GM23338 (cell line): ENCODE data around the gene ZNF774. TPM values are rescaled to one million over a fixed set of nuclear protein-coding genes. Genes with fewer than 3 reads are reported as not detected.

Source experiments
- ATAC-seq: fragments of 200-7000 bp; cut with Tn5 transposase; 3 replicates; pipeline ENCODE4 v1.9.1; 2020
- DNase-seq: peaks from one replicate; pipeline ENCODE4 v3.0.0-alpha.2; 2015; ENCODE audit warnings: low spot score
- H2AFZ ChIP-seq: fragments of 200-600 bp; sonication (generic); 2 replicates; pipeline ENCODE4 v1.8.0; 2016; ENCODE audit warnings: antibody characterized with exemption, mild to moderate bottlenecking, moderate library complexity
- H3F3A ChIP-seq: fragments of 200-600 bp; sonication (generic); replicated peaks from 2 replicates; pipeline ENCODE4 v1.8.0; 2017; ENCODE audit warnings: antibody characterized with exemption, mixed run types, low read depth
- H3K27ac ChIP-seq: fragments of 200-600 bp; sonication (generic); 2 replicates; pipeline ENCODE4 v1.6.1; 2016; ENCODE audit warnings: low read depth
- H3K27me3 ChIP-seq: fragments of 200-600 bp; sonication (generic); 2 replicates; pipeline ENCODE4 v1.8.0; 2016; ENCODE audit warnings: mild to moderate bottlenecking, mixed run types, moderate library complexity; ENCODE audit not compliant: insufficient read depth
- H3K36me3 ChIP-seq: fragments of 200-600 bp; sonication (generic); 2 replicates; pipeline ENCODE4 v1.8.0; 2016; ENCODE audit warnings: mild to moderate bottlenecking; ENCODE audit not compliant: insufficient read depth
- H3K4me1 ChIP-seq: fragments of 200-600 bp; sonication (generic); 2 replicates; pipeline ENCODE4 v1.8.0; 2016; ENCODE audit warnings: mild to moderate bottlenecking, moderate library complexity; ENCODE audit not compliant: insufficient read depth
- H3K4me2 ChIP-seq: fragments of 200-600 bp; sonication (generic); 2 replicates; pipeline ENCODE4 v1.7.1; 2017; ENCODE audit warnings: mixed run types
- H3K4me3 ChIP-seq: fragments of 200-600 bp; sonication (generic); 2 replicates; pipeline ENCODE4 v1.6.1; 2016; ENCODE audit warnings: mixed run types
- H3K79me2 ChIP-seq: fragments of 200-600 bp; sonication (generic); replicated peaks from 2 replicates; pipeline ENCODE4 v1.8.0; 2017; ENCODE audit warnings: mild to moderate bottlenecking; ENCODE audit not compliant: insufficient read depth
- H3K9me2 ChIP-seq: fragments of 200-600 bp; sonication (generic); 2 replicates; pipeline ENCODE4 v1.8.0; 2017; ENCODE audit not compliant: insufficient read depth
- H4K20me1 ChIP-seq: fragments of 200-600 bp; sonication (generic); replicated peaks from 2 replicates; pipeline ENCODE4 v1.8.0; 2017; ENCODE audit warnings: mild to moderate bottlenecking; ENCODE audit not compliant: insufficient read depth
- H3K27ac Mint-ChIP-seq: 2 replicates; pipeline ENCODE4 v1.8.0; 2020; ENCODE audit warnings: inconsistent platforms, mild to moderate bottlenecking, moderate library complexity, mixed read lengths
- H3K27me3 Mint-ChIP-seq: 3 replicates; pipeline ENCODE4 v1.8.0; 2022; ENCODE audit warnings: low read depth, mild to moderate bottlenecking, moderate library complexity, mixed read lengths, inconsistent platforms; ENCODE audit not compliant: insufficient read depth, poor library complexity
- H3K36me3 Mint-ChIP-seq: 3 replicates; pipeline ENCODE4 v1.8.0; 2021; ENCODE audit warnings: low read depth, mild to moderate bottlenecking, inconsistent platforms, moderate library complexity, mixed read lengths
- H3K4me1 Mint-ChIP-seq: 3 replicates; pipeline ENCODE4 v1.8.0; 2020; ENCODE audit warnings: mild to moderate bottlenecking, inconsistent platforms, mixed read lengths
- H3K4me3 Mint-ChIP-seq: 3 replicates; pipeline ENCODE4 v1.8.0; 2021; ENCODE audit warnings: moderate library complexity, mild to moderate bottlenecking, inconsistent platforms, mixed read lengths
- H3K9me3 Mint-ChIP-seq: 3 replicates; pipeline ENCODE4 v1.8.0; 2020; ENCODE audit warnings: moderate library complexity, mild to moderate bottlenecking, inconsistent platforms, mixed read lengths
- CREB1 ChIP-seq: fragments of 250-450 bp; sonication (Bioruptor Pico); IDR thresholded peaks from 2 replicates; pipeline ENCODE4 v1.5.0; 2020; ENCODE audit warnings: low read depth, mild to moderate bottlenecking, moderate library complexity
- CTCF ChIP-seq, 2 experiments: fragments of 200-600 bp in 1 of 2; sonication (generic) in 1 of 2; conservative IDR thresholded peaks; 2 replicates each; pipeline versions ENCODE4 v1.5.1 to v1.6.1; 2016 to 2017; ENCODE audit warnings: antibody characterized with exemption in 2 of 2, low read depth in 2 of 2, mild to moderate bottlenecking in 2 of 2, moderate library complexity in 1 of 2
- ETS1 ChIP-seq: IDR thresholded peaks from 2 replicates; pipeline ENCODE4 v1.6.1; 2016; ENCODE audit warnings: antibody characterized with exemption
- EZH2 ChIP-seq: fragments of 200-600 bp; sonication (generic); IDR thresholded peaks from one replicate; pipeline ENCODE4 v1.8.0; 2017; ENCODE audit warnings: antibody characterized with exemption, mild to moderate bottlenecking, low read depth; ENCODE audit not compliant: unreplicated experiment
- EZH2phosphoT487 ChIP-seq: fragments of 200-600 bp; sonication (generic); IDR thresholded peaks from one replicate; pipeline ENCODE4 v1.8.1; 2018; ENCODE audit warnings: antibody characterized with exemption; ENCODE audit not compliant: unreplicated experiment
- JUNB ChIP-seq: IDR thresholded peaks from one replicate; pipeline ENCODE4 v1.6.1; 2016; ENCODE audit warnings: antibody characterized with exemption; ENCODE audit not compliant: unreplicated experiment
- NANOG ChIP-seq: IDR thresholded peaks from 2 replicates; pipeline ENCODE4 v1.6.1; 2016; ENCODE audit warnings: antibody characterized with exemption, borderline replicate concordance
- POLR2AphosphoS5 ChIP-seq: IDR thresholded peaks from 2 replicates; pipeline ENCODE4 v1.6.1; 2016; ENCODE audit warnings: antibody characterized with exemption, low read depth
- REST ChIP-seq: IDR thresholded peaks from one replicate; pipeline ENCODE4 v1.6.1; 2018; ENCODE audit warnings: antibody characterized with exemption; ENCODE audit not compliant: unreplicated experiment
- STAT1 ChIP-seq: IDR thresholded peaks from one replicate; pipeline ENCODE4 v1.6.1; 2016; ENCODE audit warnings: antibody characterized with exemption; ENCODE audit not compliant: unreplicated experiment
- ZNF114 ChIP-seq: fragments of 250-450 bp; sonication (Bioruptor Pico); IDR thresholded peaks from 2 replicates; pipeline ENCODE4 v1.5.0; 2020; ENCODE audit warnings: mild to moderate bottlenecking, moderate library complexity
- ZNF331 ChIP-seq: fragments of 250-450 bp; sonication (Bioruptor Pico); IDR thresholded peaks from 2 replicates; pipeline ENCODE4 v1.5.0; 2020; ENCODE audit warnings: low read depth, mild to moderate bottlenecking, moderate library complexity
- ZNF462 ChIP-seq: fragments of 250-450 bp; sonication (Bioruptor Pico); IDR thresholded peaks from 2 replicates; pipeline ENCODE4 v1.5.0; 2020; ENCODE audit warnings: mild to moderate bottlenecking, moderate library complexity
- polyA plus RNA-seq: library from polyadenylated mRNA; unstranded; fragments of >200 nt; fragmentation: Nextera tagmentation; extraction: Ambion mirVana; gene quantifications from 2 replicates; pipeline ENCODE4 v1.2.1, GENCODE V29; 2016
- total RNA-seq: library from RNA; depleted of rRNA; stranded (reverse); fragments of >200 nt; shearing (Covaris generic); gene quantifications from 2 replicates; pipeline ENCODE4 v1.2.3, GENCODE V29; 2014

ZNF774 gene
- total and polyA plus RNA-seq, 2 experiments from 2014 or later: 0.45 to 1.8 TPM

GRCh38 chr15:90325726-90326125 is 26.4 kb upstream of the ZNF774 start:
- Mint-ChIP-seq H3K36me3 (no peaks in the 10 kb centered on the region), H3K27ac (no peak overlapping the region), H3K4me1 (0 out of 3 replicates have a peak, but pooled peaks cover under 1% of the 10 kb centered on the region), H3K4me3 (no peak overlapping the region), H3K9me3 (no peaks in the 10 kb centered on the region), H3K27me3 (peaks cover 5% of the 10 kb centered on the region)
- no peaks in the 10 kb centered on the region for H3K79me2 ChIP-seq
- no peaks in the 10 kb centered on the region for H4K20me1 ChIP-seq
- H3K36me3 ChIP-seq: no peaks in the 10 kb centered on the region
- DNase-seq (no peak), ATAC-seq (no peak)
- TF ChIP-seq EZH2phosphoT487 (no peak), CREB1 (CRISPR knock-in tag) (no peak), STAT1 (no peak), ZNF462 (CRISPR knock-in tag) (no peak), ZNF331 (CRISPR knock-in tag) (no peak), ETS1 (no peak), REST (no peak), CTCF (conservative IDR thresholded peaks at IDR 0.05; ENCODE audit: low read depth in 2 of 2) (no peak), EZH2 (no peak), NANOG (no peak), JUNB (no peak), ZNF114 (CRISPR knock-in tag) (no peak), POLR2AphosphoS5 (no peak)
- H3K27ac ChIP-seq: no peak overlapping the region
- H3K4me2 ChIP-seq: no peak overlapping the region
- H3K9me2 ChIP-seq: no peaks in the 10 kb centered on the region
- no peak overlapping the region for H2AFZ ChIP-seq
- no peaks in the 10 kb centered on the region for H3K27me3 ChIP-seq
- peaks cover 1% of the 10 kb centered on the region; the same call in 1 of the 2 replicates for H3K4me1 ChIP-seq
- no peak overlapping the region for H3K4me3 ChIP-seq
- no peaks in the 10 kb centered on the region for H3F3A ChIP-seq
